Mesodermal cell (in vitro differentiated cells): ENCODE data around the gene RRP36.
A peak's percentile ranks its signal among the peaks of the same experiment; 100 is the strongest.
"Not testable (repeated sequence)": the region's sequence is repeated elsewhere in the genome, so short reads cannot be mapped to it uniquely, and the experiment has no call there.

Experiments
- H3K27ac ChIP-seq: 2 replicates; pipeline ENCODE4 v1.7.0; 2013; ENCODE audit warnings: mild to moderate bottlenecking, low read depth, low read length, moderate library complexity; ENCODE audit not compliant: severe bottlenecking
- H3K36me3 ChIP-seq: 2 replicates; pipeline ENCODE4 v1.7.1; 2013; ENCODE audit warnings: mild to moderate bottlenecking, low read length, moderate library complexity; ENCODE audit not compliant: control insufficient read depth, insufficient read depth
- H3K4me1 ChIP-seq: one replicate; pipeline ENCODE4 v1.7.1; 2013; ENCODE audit warnings: mild to moderate bottlenecking, low read length; ENCODE audit not compliant: insufficient read depth, control insufficient read depth, poor library complexity, severe bottlenecking
- H3K4me3 ChIP-seq: 2 replicates; pipeline ENCODE4 v1.7.0; 2013; ENCODE audit warnings: low read length, control low read depth, mild to moderate bottlenecking; ENCODE audit not compliant: insufficient read depth, poor library complexity, severe bottlenecking; ENCODE audit errors: extremely low read depth
- H3K9me3 ChIP-seq: 2 replicates; pipeline ENCODE4 v1.7.1; 2013; ENCODE audit warnings: mild to moderate bottlenecking, low read length, moderate library complexity; ENCODE audit not compliant: control insufficient read depth
- WGBS, 2 experiments: methylation state at CpG; one replicate each; pipeline ENCODE4 v1.1.5; 2013; ENCODE audit warnings: missing lambda C conversion rate in 2 of 2; ENCODE audit not compliant: insufficient coverage in 2 of 2; 5-methylcytosine and 5-hydroxymethylcytosine counted together

Gene RRP36

GRCh38 chr6:43038727-43039126 lies 17.3 kb downstream of the RRP36 start:
- 95 to 97% methylated on average over 9 of the region's 9 CpGs for WGBS, 2 experiments
- peaks cover 88% of the 10 kb centered on the region for H3K36me3 ChIP-seq
- no peak overlapping the region for H3K4me3 ChIP-seq
- H3K4me1 ChIP-seq, result no peaks in the 10 kb centered on the region
- no peaks in the 10 kb centered on the region for H3K9me3 ChIP-seq
- no peak overlapping the region for H3K27ac ChIP-seq

- H3K36me3 ChIP-seq, result peaks cover 88% of the 10 kb centered on the region
- no peaks in the 10 kb centered on the region for H3K9me3 ChIP-seq
- WGBS, 2 experiments, result 91 to 95% methylated on average over 13 to 18 of the region's 18 CpGs
- H3K4me3 ChIP-seq, result no peak overlapping the region
- no peaks in the 10 kb centered on the region for H3K4me1 ChIP-seq
- H3K27ac ChIP-seq, result no peak overlapping the region
Measured at GRCh38 chr6:43040542-43041257, 19.3 kb downstream of the RRP36 start.

GRCh38 chr6:43041475-43041874 lies 20.1 kb downstream of the RRP36 start:
- WGBS, 2 experiments, result 94 to 97% methylated on average over 5 of the region's 8 CpGs
- peaks cover 91% of the 10 kb centered on the region for H3K36me3 ChIP-seq
- not testable (repeated sequence) for H3K27ac ChIP-seq, H3K4me1 ChIP-seq, H3K4me3 ChIP-seq, H3K9me3 ChIP-seq

- H3K9me3 ChIP-seq, result no peaks in the 10 kb centered on the region
- H3K27ac ChIP-seq, result no peak overlapping the region
- H3K4me1 ChIP-seq, result no peaks in the 10 kb centered on the region
- WGBS, 2 experiments, result 96 to 98% methylated on average over 4 to 8 of the region's 9 CpGs
- H3K36me3 ChIP-seq, result peaks cover 91% of the 10 kb centered on the region
- no peak overlapping the region for H3K4me3 ChIP-seq
Measured at GRCh38 chr6:43043310-43043709, 21.9 kb downstream of the RRP36 start.

GRCh38 chr6:43045371-43045930 lies 24.0 kb downstream of the RRP36 start:
- Histone ChIP-seq H3K9me3 (no peaks in the 10 kb centered on the region), H3K4me1 (no peaks in the 10 kb centered on the region), H3K4me3 (no peak overlapping the region), H3K36me3 (peaks cover 90% of the 10 kb centered on the region), H3K27ac (no peak overlapping the region)
- 96% methylated on average over 10 to 11 of the region's 11 CpGs for WGBS, 2 experiments

GRCh38 chr6:43047998-43048397 lies 26.6 kb downstream of the RRP36 start:
- 100% methylated on average over 6 to 7 of the region's 7 CpGs for WGBS, 2 experiments
- no peak overlapping the region for H3K4me3 ChIP-seq
- H3K4me1 ChIP-seq, result peaks cover 20% of the 10 kb centered on the region
- no peak overlapping the region for H3K27ac ChIP-seq
- no peaks in the 10 kb centered on the region for H3K9me3 ChIP-seq
- peaks cover 90% of the 10 kb centered on the region for H3K36me3 ChIP-seq

GRCh38 chr6:43050981-43051380 lies 29.6 kb downstream of the RRP36 start:
- no peaks in the 10 kb centered on the region for H3K9me3 ChIP-seq
- no peak overlapping the region for H3K27ac ChIP-seq
- H3K4me1 ChIP-seq, result peaks cover 21% of the 10 kb centered on the region
- H3K36me3 ChIP-seq, result peaks cover 81% of the 10 kb centered on the region
- H3K4me3 ChIP-seq, result no peak overlapping the region
- 94 to 97% methylated on average over 16 to 17 of the region's 17 CpGs for WGBS, 2 experiments

- H3K4me3 ChIP-seq, result peak overlapping the region; percentile 89
- WGBS, 2 experiments, result 97% methylated on average over 19 of the region's 19 CpGs
- H3K36me3 ChIP-seq, result peaks cover 75% of the 10 kb centered on the region
- peak overlapping the region; percentile 92 for H3K27ac ChIP-seq
- peaks cover 21% of the 10 kb centered on the region for H3K4me1 ChIP-seq
- no peaks in the 10 kb centered on the region for H3K9me3 ChIP-seq
Measured at GRCh38 chr6:43052225-43052841, 30.9 kb downstream of the RRP36 start.

GRCh38 chr6:43052842-43053544 lies 31.6 kb downstream of the RRP36 start:
- Histone ChIP-seq H3K9me3 (no peaks in the 10 kb centered on the region), H3K36me3 (peaks cover 75% of the 10 kb centered on the region), H3K27ac (peak overlapping the region; percentile 92), H3K4me3 (peak overlapping the region; percentile 89), H3K4me1 (peaks cover 24% of the 10 kb centered on the region)
- 20 to 22% methylated on average over 20 to 22 of the region's 22 CpGs for WGBS, 2 experiments

- WGBS, 2 experiments, result 0% methylated on average over 26 to 39 of the region's 45 CpGs
- Histone ChIP-seq H3K9me3 (no peaks in the 10 kb centered on the region), H3K4me1 (peaks cover 30% of the 10 kb centered on the region), H3K27ac (peak within 1 kb of the TSS; percentile 92), H3K4me3 (peak within 1 kb of the TSS; percentile 89), H3K36me3 (peaks cover 72% of the 10 kb centered on the region)
Measured at GRCh38 chr6:43053545-43054205, 32.3 kb downstream of the RRP36 start, which contains the start of gene CUL7. TSS of gene CUL7 (minus strand) at chr6:43053851. CDS start at chr6:43052788, 1,063 bp downstream.
